ENCODE measurements around the gene WDR5. TPM values are rescaled to one million over a fixed set of nuclear protein-coding genes. Genes with fewer than 3 reads are reported as not detected.

Gene WDR5
- total and polyA plus RNA-seq, 2 experiments from 2014 or later: 37.0 to 56.6 TPM

DNA sequence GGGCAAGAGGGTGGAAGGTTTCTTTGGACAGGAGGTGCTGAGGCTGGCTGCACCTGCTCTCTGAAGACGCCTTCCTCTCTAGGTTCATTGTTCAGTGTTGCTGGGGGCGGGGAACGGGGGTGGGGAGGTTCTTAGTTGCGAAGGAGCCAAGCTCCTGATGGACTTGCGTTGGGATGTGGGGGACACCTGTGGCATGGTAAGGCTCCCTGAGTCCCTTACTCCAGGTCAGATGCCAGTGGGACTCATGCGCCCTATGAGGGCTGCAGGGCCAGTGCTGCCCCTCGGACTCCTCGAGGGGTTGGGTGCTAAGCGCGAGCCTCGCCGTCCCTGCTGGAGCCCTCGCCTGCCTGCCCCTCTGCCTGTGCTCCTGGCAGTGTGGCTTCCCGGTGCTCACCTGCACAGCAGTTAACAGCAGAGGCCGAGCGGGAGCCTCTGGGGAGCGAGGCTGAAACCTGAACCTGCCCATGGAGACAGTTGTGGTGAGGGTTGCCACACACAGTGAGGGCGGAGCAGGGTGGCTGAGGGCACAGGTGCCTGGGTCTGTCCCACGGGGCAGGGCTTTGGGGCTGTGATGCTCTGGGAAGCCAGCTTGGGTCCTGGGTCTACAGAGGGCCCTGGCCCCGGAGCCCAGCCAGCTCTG lies 23.0 kb downstream of the WDR5 start:
- Histone ChIP-seq H3K4me2 (no peak overlapping the region), H4K20me1 (replicated peaks; ENCODE audit: insufficient read depth) (no peaks in the 10 kb centered on the region; the same call in 1 of the 2 replicates), H3K4me1 (ENCODE audit: insufficient read depth) (peaks cover 4% of the 10 kb centered on the region; the same call in 1 of the 2 replicates), H3K36me3 (ENCODE audit: insufficient read depth) (peaks cover 19% of the 10 kb centered on the region), H3K79me2 (replicated peaks; ENCODE audit: insufficient read depth) (no peaks in the 10 kb centered on the region), H2AFZ (no peak overlapping the region), H3K27ac (ENCODE audit: low read depth) (no peak overlapping the region), H3K27me3 (ENCODE audit: insufficient read depth) (0 out of 2 replicates have a peak, but pooled peaks cover 4% of the 10 kb centered on the region), H3F3A (replicated peaks; ENCODE audit: low read depth) (peaks cover 13% of the 10 kb centered on the region; the same call in 1 of the 2 replicates), H3K9me2 (ENCODE audit: insufficient read depth) (no peaks in the 10 kb centered on the region), H3K4me3 (no peak overlapping the region)
- DNase-seq (ENCODE audit: low spot score): no peak
- Mint-ChIP-seq H3K4me1 (peaks cover 2% of the 10 kb centered on the region), H3K27me3 (ENCODE audit: insufficient read depth, low read depth, poor library complexity) (peaks cover 14% of the 10 kb centered on the region), H3K4me3 (no peak overlapping the region), H3K27ac (no peak overlapping the region), H3K36me3 (ENCODE audit: low read depth) (peaks cover 50% of the 10 kb centered on the region), H3K9me3 (no peaks in the 10 kb centered on the region)
- no peak for ATAC-seq
- TF ChIP-seq, protein P1, sequence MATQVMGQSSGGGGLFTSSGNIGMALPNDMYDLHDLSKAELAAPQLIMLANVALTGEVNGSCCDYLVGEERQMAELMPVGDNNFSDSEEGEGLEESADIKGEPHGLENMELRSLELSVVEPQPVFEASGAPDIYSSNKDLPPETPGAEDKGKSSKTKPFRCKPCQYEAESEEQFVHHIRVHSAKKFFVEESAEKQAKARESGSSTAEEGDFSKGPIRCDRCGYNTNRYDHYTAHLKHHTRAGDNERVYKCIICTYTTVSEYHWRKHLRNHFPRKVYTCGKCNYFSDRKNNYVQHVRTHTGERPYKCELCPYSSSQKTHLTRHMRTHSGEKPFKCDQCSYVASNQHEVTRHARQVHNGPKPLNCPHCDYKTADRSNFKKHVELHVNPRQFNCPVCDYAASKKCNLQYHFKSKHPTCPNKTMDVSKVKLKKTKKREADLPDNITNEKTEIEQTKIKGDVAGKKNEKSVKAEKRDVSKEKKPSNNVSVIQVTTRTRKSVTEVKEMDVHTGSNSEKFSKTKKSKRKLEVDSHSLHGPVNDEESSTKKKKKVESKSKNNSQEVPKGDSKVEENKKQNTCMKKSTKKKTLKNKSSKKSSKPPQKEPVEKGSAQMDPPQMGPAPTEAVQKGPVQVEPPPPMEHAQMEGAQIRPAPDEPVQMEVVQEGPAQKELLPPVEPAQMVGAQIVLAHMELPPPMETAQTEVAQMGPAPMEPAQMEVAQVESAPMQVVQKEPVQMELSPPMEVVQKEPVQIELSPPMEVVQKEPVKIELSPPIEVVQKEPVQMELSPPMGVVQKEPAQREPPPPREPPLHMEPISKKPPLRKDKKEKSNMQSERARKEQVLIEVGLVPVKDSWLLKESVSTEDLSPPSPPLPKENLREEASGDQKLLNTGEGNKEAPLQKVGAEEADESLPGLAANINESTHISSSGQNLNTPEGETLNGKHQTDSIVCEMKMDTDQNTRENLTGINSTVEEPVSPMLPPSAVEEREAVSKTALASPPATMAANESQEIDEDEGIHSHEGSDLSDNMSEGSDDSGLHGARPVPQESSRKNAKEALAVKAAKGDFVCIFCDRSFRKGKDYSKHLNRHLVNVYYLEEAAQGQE (IDR thresholded peaks at IDR 0.05; ENCODE audit: unreplicated experiment): no peak
- TF ChIP-seq JUNB (IDR thresholded peaks at IDR 0.05; ENCODE audit: unreplicated experiment) (no peak), ZNF331 (CRISPR knock-in tag; IDR thresholded peaks at IDR 0.05; ENCODE audit: low read depth) (no peak), POLR2AphosphoS5 (IDR thresholded peaks at IDR 0.05; ENCODE audit: low read depth) (0 out of 2 replicates have a peak, but pooled peaks have one; percentile 13), NANOG (IDR thresholded peaks at IDR 0.05; ENCODE audit: borderline replicate concordance) (no peak), EZH2 (IDR thresholded peaks at IDR 0.05; ENCODE audit: low read depth, unreplicated experiment) (no peak)
- TF ChIP-seq, protein P2, sequence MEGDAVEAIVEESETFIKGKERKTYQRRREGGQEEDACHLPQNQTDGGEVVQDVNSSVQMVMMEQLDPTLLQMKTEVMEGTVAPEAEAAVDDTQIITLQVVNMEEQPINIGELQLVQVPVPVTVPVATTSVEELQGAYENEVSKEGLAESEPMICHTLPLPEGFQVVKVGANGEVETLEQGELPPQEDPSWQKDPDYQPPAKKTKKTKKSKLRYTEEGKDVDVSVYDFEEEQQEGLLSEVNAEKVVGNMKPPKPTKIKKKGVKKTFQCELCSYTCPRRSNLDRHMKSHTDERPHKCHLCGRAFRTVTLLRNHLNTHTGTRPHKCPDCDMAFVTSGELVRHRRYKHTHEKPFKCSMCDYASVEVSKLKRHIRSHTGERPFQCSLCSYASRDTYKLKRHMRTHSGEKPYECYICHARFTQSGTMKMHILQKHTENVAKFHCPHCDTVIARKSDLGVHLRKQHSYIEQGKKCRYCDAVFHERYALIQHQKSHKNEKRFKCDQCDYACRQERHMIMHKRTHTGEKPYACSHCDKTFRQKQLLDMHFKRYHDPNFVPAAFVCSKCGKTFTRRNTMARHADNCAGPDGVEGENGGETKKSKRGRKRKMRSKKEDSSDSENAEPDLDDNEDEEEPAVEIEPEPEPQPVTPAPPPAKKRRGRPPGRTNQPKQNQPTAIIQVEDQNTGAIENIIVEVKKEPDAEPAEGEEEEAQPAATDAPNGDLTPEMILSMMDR (conservative IDR thresholded peaks at IDR 0.05; ENCODE audit: low read depth in 2 of 2): no peak
- TF ChIP-seq, protein P3, sequence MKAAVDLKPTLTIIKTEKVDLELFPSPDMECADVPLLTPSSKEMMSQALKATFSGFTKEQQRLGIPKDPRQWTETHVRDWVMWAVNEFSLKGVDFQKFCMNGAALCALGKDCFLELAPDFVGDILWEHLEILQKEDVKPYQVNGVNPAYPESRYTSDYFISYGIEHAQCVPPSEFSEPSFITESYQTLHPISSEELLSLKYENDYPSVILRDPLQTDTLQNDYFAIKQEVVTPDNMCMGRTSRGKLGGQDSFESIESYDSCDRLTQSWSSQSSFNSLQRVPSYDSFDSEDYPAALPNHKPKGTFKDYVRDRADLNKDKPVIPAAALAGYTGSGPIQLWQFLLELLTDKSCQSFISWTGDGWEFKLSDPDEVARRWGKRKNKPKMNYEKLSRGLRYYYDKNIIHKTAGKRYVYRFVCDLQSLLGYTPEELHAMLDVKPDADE (IDR thresholded peaks at IDR 0.05): no peak
